Parathyroid adenoma (tissue), 2 donors: ENCODE measurements around the gene DCTN1.
A peak's percentile ranks its signal among the peaks of the same experiment; 100 is the strongest.

ENCODE experiments used
- H2AFZ ChIP-seq: fragments of 300-600 bp; sonication (generic); one replicate; pipeline ENCODE4 v1.7.0; 2017; ENCODE audit warnings: antibody characterized with exemption, mild to moderate bottlenecking
- H3K27ac ChIP-seq: fragments of 300-600 bp; sonication (generic); one replicate; pipeline ENCODE4 v1.7.0; 2017
- H3K27me3 ChIP-seq: fragments of 300-600 bp; sonication (generic); one replicate; pipeline ENCODE4 v1.7.0; 2017; ENCODE audit warnings: low read length; ENCODE audit not compliant: control insufficient read depth, insufficient read depth
- H3K36me3 ChIP-seq: fragments of 300-600 bp; sonication (generic); one replicate; pipeline ENCODE4 v1.7.0; 2017; ENCODE audit warnings: low read length; ENCODE audit not compliant: control insufficient read depth, insufficient read depth
- H3K4me1 ChIP-seq: fragments of 300-600 bp; sonication (generic); one replicate; pipeline ENCODE4 v1.7.0; 2017; ENCODE audit warnings: control low read depth
- H3K4me2 ChIP-seq: fragments of 300-600 bp; sonication (generic); one replicate; pipeline ENCODE4 v1.7.0; 2017; ENCODE audit warnings: low read length
- H3K4me3 ChIP-seq: fragments of 300-600 bp; sonication (generic); one replicate; pipeline ENCODE4 v1.7.0; 2017; ENCODE audit warnings: low read depth, low read length
- H3K79me2 ChIP-seq: fragments of 300-600 bp; sonication (generic); one replicate; pipeline ENCODE4 v1.7.0; 2017; ENCODE audit warnings: control low read depth
- H3K9ac ChIP-seq: fragments of 300-600 bp; sonication (generic); one replicate; pipeline ENCODE4 v1.7.0; 2017; ENCODE audit warnings: mild to moderate bottlenecking
- H3K9me3 ChIP-seq: fragments of 300-600 bp; sonication (generic); one replicate; pipeline ENCODE4 v1.7.0; 2017; ENCODE audit warnings: low read length; ENCODE audit not compliant: control insufficient read depth
- TF ChIP-seq, protein P1 (sequence below): fragments of 300-600 bp; sonication (generic); IDR thresholded peaks from one replicate; pipeline ENCODE4 v1.7.0; 2017; ENCODE audit warnings: antibody characterized with exemption, mild to moderate bottlenecking
- donor health status: primary hyperparathyroidism.

Gene DCTN1

DNA sequence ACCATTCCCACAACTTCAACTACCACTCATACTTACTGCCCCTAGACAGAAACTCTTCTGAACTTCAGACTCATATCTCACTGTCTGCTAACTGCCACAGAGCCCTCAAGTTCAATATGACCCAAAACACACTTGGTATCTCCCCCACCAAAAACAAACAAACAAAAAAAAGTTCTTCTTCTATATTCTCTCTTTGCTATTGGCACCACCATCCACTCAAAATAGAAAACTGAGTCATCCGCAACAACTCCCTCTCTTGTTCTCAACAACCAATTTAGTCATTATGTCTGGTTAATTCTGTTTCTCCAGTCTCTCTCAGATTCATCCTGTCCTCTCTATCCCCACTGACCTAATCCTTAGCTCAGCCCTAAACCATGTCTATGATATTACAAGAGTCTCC lies 7.2 kb upstream of the DCTN1 start:
- H3K4me1 ChIP-seq = peaks cover 27% of the 10 kb centered on the region
- no peaks in the 10 kb centered on the region for H3K9me3 ChIP-seq
- H3K9ac ChIP-seq = no peak overlapping the region
- TF ChIP-seq, protein P1, sequence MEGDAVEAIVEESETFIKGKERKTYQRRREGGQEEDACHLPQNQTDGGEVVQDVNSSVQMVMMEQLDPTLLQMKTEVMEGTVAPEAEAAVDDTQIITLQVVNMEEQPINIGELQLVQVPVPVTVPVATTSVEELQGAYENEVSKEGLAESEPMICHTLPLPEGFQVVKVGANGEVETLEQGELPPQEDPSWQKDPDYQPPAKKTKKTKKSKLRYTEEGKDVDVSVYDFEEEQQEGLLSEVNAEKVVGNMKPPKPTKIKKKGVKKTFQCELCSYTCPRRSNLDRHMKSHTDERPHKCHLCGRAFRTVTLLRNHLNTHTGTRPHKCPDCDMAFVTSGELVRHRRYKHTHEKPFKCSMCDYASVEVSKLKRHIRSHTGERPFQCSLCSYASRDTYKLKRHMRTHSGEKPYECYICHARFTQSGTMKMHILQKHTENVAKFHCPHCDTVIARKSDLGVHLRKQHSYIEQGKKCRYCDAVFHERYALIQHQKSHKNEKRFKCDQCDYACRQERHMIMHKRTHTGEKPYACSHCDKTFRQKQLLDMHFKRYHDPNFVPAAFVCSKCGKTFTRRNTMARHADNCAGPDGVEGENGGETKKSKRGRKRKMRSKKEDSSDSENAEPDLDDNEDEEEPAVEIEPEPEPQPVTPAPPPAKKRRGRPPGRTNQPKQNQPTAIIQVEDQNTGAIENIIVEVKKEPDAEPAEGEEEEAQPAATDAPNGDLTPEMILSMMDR = no peak
- no peak overlapping the region for H3K27ac ChIP-seq
- no peak overlapping the region for H3K4me2 ChIP-seq
- no peaks in the 10 kb centered on the region for H3K36me3 ChIP-seq
- H3K27me3 ChIP-seq = no peaks in the 10 kb centered on the region
- H3K79me2 ChIP-seq = peaks cover 75% of the 10 kb centered on the region
- no peak overlapping the region for H2AFZ ChIP-seq
- no peak overlapping the region for H3K4me3 ChIP-seq

DNA sequence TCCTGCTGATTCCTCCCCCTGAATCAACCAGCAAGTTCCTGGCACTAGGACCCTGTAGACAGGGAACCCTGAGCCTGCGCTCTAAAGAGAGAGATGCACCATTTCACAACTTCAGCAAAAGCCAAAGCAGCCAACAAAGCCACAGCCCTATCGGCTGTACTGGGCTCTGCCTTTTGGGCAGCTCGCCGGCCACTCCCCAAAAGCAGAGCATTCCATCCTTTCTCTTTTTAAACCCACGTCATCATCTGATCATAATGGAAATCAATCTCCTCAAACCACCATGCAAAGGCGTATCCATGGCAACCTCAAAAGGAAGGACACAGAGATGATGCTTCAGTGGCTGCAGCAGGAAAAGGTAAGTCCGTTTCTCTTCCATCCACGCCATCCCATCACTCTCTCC lies 5.3 kb upstream of the DCTN1 start:
- Histone ChIP-seq H3K79me2 (peaks cover 77% of the 10 kb centered on the region), H3K4me1 (peaks cover 31% of the 10 kb centered on the region), H3K4me3 (no peak overlapping the region), H3K27me3 (no peaks in the 10 kb centered on the region), H3K4me2 (no peak overlapping the region), H3K9me3 (no peaks in the 10 kb centered on the region), H3K36me3 (no peaks in the 10 kb centered on the region), H3K27ac (peak overlapping the region; percentile 45), H3K9ac (no peak overlapping the region), H2AFZ (no peak overlapping the region)
- TF ChIP-seq, protein P1 = no peak

DNA sequence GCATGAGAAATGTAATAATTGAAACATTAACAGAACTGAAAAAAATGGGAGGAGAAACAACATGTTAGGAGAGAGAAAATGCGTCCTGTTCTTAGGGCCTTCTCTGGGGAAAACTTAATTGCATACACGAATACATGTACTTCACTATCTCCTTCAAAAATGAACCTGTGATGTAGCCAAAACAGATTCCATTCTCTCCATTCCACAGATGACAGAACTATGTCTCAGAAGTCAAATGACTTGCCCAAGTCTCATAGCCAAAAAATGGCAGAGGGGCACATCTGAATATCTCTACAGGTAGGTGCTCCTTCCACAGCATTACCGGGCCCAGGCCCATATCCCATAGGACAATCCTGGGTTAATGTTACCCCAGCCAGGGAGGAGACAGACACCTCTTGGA lies 3.9 kb upstream of the DCTN1 start:
- Histone ChIP-seq H3K9ac (no peak overlapping the region), H3K4me2 (no peak overlapping the region), H2AFZ (no peak overlapping the region), H3K4me3 (no peak overlapping the region), H3K9me3 (no peaks in the 10 kb centered on the region), H3K4me1 (peaks cover 38% of the 10 kb centered on the region), H3K36me3 (no peaks in the 10 kb centered on the region), H3K27me3 (no peaks in the 10 kb centered on the region), H3K27ac (no peak overlapping the region), H3K79me2 (peaks cover 78% of the 10 kb centered on the region)
- TF ChIP-seq, protein P1 = no peak

DNA sequence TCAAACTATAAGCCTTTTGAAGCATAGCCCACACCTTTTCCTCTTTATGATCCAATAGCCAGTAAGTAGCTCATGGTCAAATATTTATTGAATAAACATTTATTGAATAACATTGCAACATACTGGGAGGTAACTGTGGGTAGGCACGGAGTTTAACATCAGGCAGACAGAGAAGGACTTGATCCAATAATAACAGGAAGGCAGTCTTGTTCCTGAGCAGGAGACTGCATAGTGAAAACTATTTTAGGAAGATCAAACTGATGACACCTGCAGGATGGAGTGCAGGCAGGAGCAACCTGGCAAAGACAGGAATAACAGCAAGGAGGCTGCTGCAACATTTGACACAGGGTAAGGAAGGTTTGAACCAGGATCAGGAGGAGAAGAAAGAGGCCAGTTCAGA lies 3.1 kb upstream of the DCTN1 start:
- Histone ChIP-seq H3K4me1 (peaks cover 36% of the 10 kb centered on the region), H3K27me3 (no peaks in the 10 kb centered on the region), H3K4me3 (no peak overlapping the region), H3K27ac (no peak overlapping the region), H3K79me2 (peaks cover 78% of the 10 kb centered on the region), H3K9me3 (no peaks in the 10 kb centered on the region), H3K4me2 (no peak overlapping the region), H2AFZ (no peak overlapping the region), H3K9ac (no peak overlapping the region), H3K36me3 (no peaks in the 10 kb centered on the region)
- TF ChIP-seq, protein P1 = no peak

DNA sequence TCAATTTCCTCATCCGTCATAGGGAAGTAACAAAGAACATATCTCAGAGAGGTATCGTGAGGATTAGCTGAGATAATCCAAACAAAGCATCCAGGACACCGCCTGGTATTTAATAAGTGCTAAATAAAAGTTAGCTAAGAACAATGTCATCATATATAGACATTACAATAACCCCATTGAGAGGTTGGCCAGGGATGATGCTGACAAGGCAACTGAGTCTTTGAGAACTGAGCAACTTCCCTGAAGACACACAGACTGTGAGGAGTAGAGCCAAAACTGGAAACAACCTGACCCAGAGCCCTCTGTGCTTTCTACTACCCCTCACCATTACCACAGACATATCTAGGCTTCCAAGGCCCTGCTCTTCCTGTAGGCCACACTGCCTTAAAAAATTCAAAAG lies 1.6 kb upstream of the DCTN1 start:
- Histone ChIP-seq H2AFZ (no peak overlapping the region), H3K9me3 (no peaks in the 10 kb centered on the region), H3K4me2 (no peak overlapping the region), H3K4me3 (no peak overlapping the region), H3K36me3 (no peaks in the 10 kb centered on the region), H3K27ac (no peak overlapping the region), H3K79me2 (peaks cover 82% of the 10 kb centered on the region), H3K27me3 (no peaks in the 10 kb centered on the region), H3K4me1 (peaks cover 36% of the 10 kb centered on the region), H3K9ac (no peak overlapping the region)
- TF ChIP-seq, protein P1 = no peak
